OCI-LY7 (cell line): Measurements from ENCODE around the gene PCDHGA4. TPM values are rescaled to one million over a fixed set of nuclear protein-coding genes. Genes with fewer than 3 reads are reported as not detected.

Experiments
- Bru-seq: library from RNA; stranded (reverse); fragments of 400-500 nt; gene quantifications from one replicate; lab custom pipeline; 2021; lab: Mats Ljungman, UMichigan
- BruChase-seq, 2 experiments: library from RNA; stranded (reverse); fragments of 400-500 nt; gene quantifications; one replicate each; lab custom pipeline; 2021; lab: Mats Ljungman, UMichigan
- BruUV-seq: library from RNA; stranded (reverse); fragments of 400-500 nt; replicated peaks from 2 replicates; lab custom pipeline; 2021; lab: Mats Ljungman, UMichigan
- CTCF ChIA-PET: fragments of 300-600 bp; sonication (Branson Sonifier 250); formaldehyde crosslinking; loops from one replicate; lab custom pipeline; 2022; ENCODE audit warnings: antibody characterized with exemption; ENCODE audit not compliant: unreplicated experiment; lab: Charles Lee
- POLR2A ChIA-PET: fragments of 300-600 bp; sonication (Branson Sonifier 250); formaldehyde crosslinking; loops from one replicate; lab custom pipeline; 2022; ENCODE audit warnings: antibody characterized with exemption; lab: Charles Lee
- DNase-seq: peaks from one replicate; pipeline ENCODE4 v3.0.0-alpha.2; 2015; ENCODE audit warnings: low spot score
- H2AFZ ChIP-seq: fragments of 200-600 bp; sonication (generic), shearing (Covaris generic); 2 replicates; pipeline ENCODE4 v1.6.1; 2014; ENCODE audit warnings: mild to moderate bottlenecking, antibody characterized with exemption, low read length, moderate library complexity
- H3K27ac ChIP-seq: fragments of 200-600 bp; sonication (generic); 2 replicates; pipeline ENCODE4 v1.5.1; 2014; ENCODE audit warnings: mixed run types, low read depth, mild to moderate bottlenecking, moderate library complexity, low read length, inconsistent platforms; ENCODE audit not compliant: poor library complexity, severe bottlenecking
- H3K36me3 ChIP-seq: fragments of 200-600 bp; sonication (generic); 2 replicates; pipeline ENCODE4 v1.6.1; 2014; ENCODE audit warnings: mild to moderate bottlenecking, antibody characterized with exemption, low read length, moderate library complexity, mixed read lengths; ENCODE audit not compliant: insufficient read depth
- H3K4me1 ChIP-seq: fragments of 200-600 bp; sonication (generic); 2 replicates; pipeline ENCODE4 v1.5.1; 2014; ENCODE audit warnings: mild to moderate bottlenecking, low read length; ENCODE audit not compliant: insufficient read depth, poor library complexity, severe bottlenecking
- H3K4me2 ChIP-seq: fragments of 200-600 bp; sonication (generic); 2 replicates; pipeline ENCODE4 v1.6.1; 2014; ENCODE audit warnings: mild to moderate bottlenecking, low read length
- H3K4me3 ChIP-seq: fragments of 200-600 bp; sonication (generic); 2 replicates; pipeline ENCODE4 v1.5.1; 2014; ENCODE audit warnings: mild to moderate bottlenecking, low read depth, low read length; ENCODE audit not compliant: poor library complexity, severe bottlenecking
- H3K79me2 ChIP-seq: fragments of 200-600 bp; sonication (generic); 2 replicates; pipeline ENCODE4 v1.6.1; 2016; ENCODE audit warnings: low read depth, mild to moderate bottlenecking, low read length, moderate library complexity, mixed read lengths; ENCODE audit not compliant: insufficient read depth
- H3K9me2 ChIP-seq: fragments of 200-600 bp; sonication (generic); 2 replicates; pipeline ENCODE4 v1.6.1; 2016; ENCODE audit warnings: mild to moderate bottlenecking, low read length, mixed read lengths; ENCODE audit not compliant: insufficient read depth
- H3K9me3 ChIP-seq: fragments of 200-600 bp; sonication (generic); 2 replicates; pipeline ENCODE4 v1.6.1; 2014; ENCODE audit warnings: mild to moderate bottlenecking, mixed run types, low read length, mixed read lengths
- H4K20me1 ChIP-seq: fragments of 200-600 bp; sonication (generic); 2 replicates; pipeline ENCODE4 v1.6.1; 2014; ENCODE audit warnings: mild to moderate bottlenecking, antibody characterized with exemption, low read length, moderate library complexity, mixed read lengths; ENCODE audit not compliant: insufficient read depth
- CTCF ChIP-seq: fragments of 200-600 bp; sonication (generic); conservative IDR thresholded peaks from 2 replicates; pipeline ENCODE4 v1.5.1; 2014; ENCODE audit warnings: mild to moderate bottlenecking, antibody characterized with exemption, low read length, moderate library complexity, mixed read lengths
- EZH2phosphoT487 ChIP-seq: fragments of 200-600 bp; sonication (generic); IDR thresholded peaks from 2 replicates; pipeline ENCODE4 v1.6.1; 2018; ENCODE audit warnings: low read depth, borderline replicate concordance, mild to moderate bottlenecking, mixed run types, antibody characterized with exemption, low read length, moderate library complexity, mixed read lengths
- intact Hi-C: fragments of 100-400 bp; cut with micrococcal nuclease; formaldehyde crosslinking; loops from one replicate; pipeline ENCODE4 v1.10.0; 2022; ENCODE audit not compliant: unreplicated experiment
- long read RNA-seq: library from polyadenylated mRNA; stranded (forward); transcript quantifications from one replicate; pipeline ENCODE4 v2.0.0, GENCODE V29; 2022
- total RNA-seq, 2 experiments: library from RNA; depleted of rRNA in 1 of 2; stranded (reverse); fragments of >200 nt in 1 of 2; shearing (Covaris generic) in 1 of 2; gene quantifications; 2 replicates each; pipeline ENCODE4 v1.2.3, GENCODE V29; 2014 to 2022

The PCDHGA4 gene
- 1.9 and 3.5 TPM in 2 replicates for total RNA-seq (2014; rRNA removed; shearing (Covaris generic))
- 1.8 and 1.9 TPM in 2 replicates for total RNA-seq (2022)
- percentile 46 among the genes with signal in this experiment for Bru-seq, nascent RNA
- BruChase-seq, experiment 1, labeled RNA remaining after a 6-hour chase = percentile 66 among the genes with signal in this experiment
- BruChase-seq, experiment 2, labeled RNA remaining after a 2-hour chase = percentile 59 among the genes with signal in this experiment
- long read RNA-seq, partial matches to known transcripts = 0 of 1 reads
- long read RNA-seq, other reads (novel, unspliced or antisense) = 0 of 1 reads

DNA sequence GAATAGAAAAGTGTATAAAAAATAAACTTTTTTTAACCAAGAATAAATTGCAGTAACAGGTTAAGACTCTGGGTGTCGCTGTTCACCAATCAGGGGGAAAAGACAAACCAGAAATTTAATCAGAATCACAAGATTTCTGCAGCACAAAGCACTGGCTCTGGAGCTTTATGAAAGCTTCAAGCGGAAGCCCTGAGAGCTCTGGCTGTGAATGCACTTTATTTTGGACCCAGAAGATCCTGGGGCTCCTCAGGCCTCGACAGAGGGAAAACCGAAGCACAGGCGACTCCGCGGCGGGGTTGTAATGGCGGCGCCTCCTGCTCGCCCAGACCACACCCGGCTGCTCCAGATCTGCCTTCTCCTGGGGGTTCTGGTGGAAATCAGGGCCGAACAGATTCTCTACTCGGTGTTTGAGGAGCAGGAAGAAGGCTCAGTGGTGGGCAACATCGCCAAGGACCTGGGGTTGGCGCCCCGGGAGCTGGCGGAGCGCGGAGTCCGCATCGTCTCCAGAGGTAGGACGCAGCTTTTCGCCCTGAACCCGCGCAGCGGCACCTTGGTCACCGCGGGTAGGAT, at the start of gene PCDHGA4:
Gene PCDHGA4 (plus strand): TSS at position 122 of the 570 bp plus-strand sequence. CDS start 87 bp downstream, at position 209.
- Histone ChIP-seq H3K4me1 (peaks cover 7% of the 10 kb centered on the region), H3K4me2 (peak within 1 kb of the TSS; percentile 32), H3K36me3 (no peaks in the 10 kb centered on the region), H3K79me2 (no peaks in the 10 kb centered on the region; the same call in 1 of the 2 replicates), H4K20me1 (no peaks in the 10 kb centered on the region), H3K9me2 (no peaks in the 10 kb centered on the region), H3K9me3 (no peaks in the 10 kb centered on the region), H2AFZ (peak within 1 kb of the TSS; percentile 46; the same call in 1 of the 2 replicates), H3K27ac (no peak within 1 kb of the TSS), H3K4me3 (no peak within 1 kb of the TSS)
- DNase-seq = peak; percentile 39
- TF ChIP-seq CTCF (peak; percentile 98), EZH2phosphoT487 (no peak)
- POLR2A ChIA-PET = no interaction called here
- BruUV-seq = no TSS peak
- CTCF ChIA-PET = interaction anchor here (1.4 kb wide), 1 partner anchor 36 kb away, joined by 3 read pairs; no protein-coding TSS in a partner anchor
- intact Hi-C loops = loop anchor here (1.0 to 10.0 kb wide), 3 partner anchors 24 to 160 kb away; partner anchors contain the start of genes PCDHB10, PCDHB11 and PCDHGA10

DNA sequence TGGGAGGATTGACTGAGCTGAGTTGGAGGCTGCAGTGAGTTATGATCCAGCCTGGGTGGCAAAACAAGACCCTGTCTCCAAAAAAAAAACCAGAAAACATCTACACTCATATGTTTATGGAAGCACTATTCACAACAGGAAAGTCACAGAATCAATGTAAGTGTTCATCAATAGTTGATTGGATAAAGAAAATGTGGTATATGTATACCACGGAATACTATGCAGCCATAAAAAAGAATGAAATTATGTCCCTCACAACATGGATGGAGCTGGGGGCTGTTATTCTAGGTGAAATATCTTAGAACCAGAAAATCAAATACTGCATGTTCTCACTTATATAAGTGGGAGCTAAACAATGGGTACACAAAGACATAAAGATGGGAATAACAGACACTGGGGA, 48.2 kb upstream of the PCDHGA4 start:
- TF ChIP-seq CTCF (no peak), EZH2phosphoT487 (no peak)
- Histone ChIP-seq H3K27ac (no peak overlapping the region), H3K4me1 (no peaks in the 10 kb centered on the region), H2AFZ (no peak overlapping the region), H3K79me2 (no peaks in the 10 kb centered on the region), H3K36me3 (peaks cover 5% of the 10 kb centered on the region; the same call in 1 of the 2 replicates), H3K4me3 (no peak overlapping the region), H3K4me2 (no peak overlapping the region), H4K20me1 (no peaks in the 10 kb centered on the region), H3K9me2 (no peaks in the 10 kb centered on the region), H3K9me3 (0 out of 2 replicates have a peak, but pooled peaks cover 7% of the 10 kb centered on the region)
- intact Hi-C loops = no loop called here
- BruUV-seq = no TSS peak
- POLR2A ChIA-PET = interaction anchor here (1.1 kb wide), 1 partner anchor 13 kb away, joined by 3 read pairs; the partner anchor contains the start of gene TAF7
- CTCF ChIA-PET = no interaction called here
- DNase-seq = no peak
